Skin of body (tissue), 2 donors: ENCODE measurements around the gene KRTAP10-9. TPM values are rescaled to one million over a fixed set of nuclear protein-coding genes. Genes with fewer than 3 reads are reported as not detected.
"Not testable (repeated sequence)": the region's sequence is repeated elsewhere in the genome, so short reads cannot be mapped to it uniquely, and the experiment has no call there.

ENCODE experiments used
- DNase-seq: peaks from one replicate; lab custom pipeline; 2025; lab: John Stamatoyannopoulos, UW
- total RNA-seq: library from RNA; depleted of rRNA; stranded (reverse); fragments of >200 nt; gene quantifications from one replicate; pipeline ENCODE4 v1.2.3, GENCODE V29; 2014

Gene KRTAP10-9
- total RNA-seq, 1 donor from 2014 or later = 0.20 TPM

- not testable (repeated sequence) for DNase-seq
Measured at GRCh38 chr21:44661567-44661966, 34.7 kb downstream of the KRTAP10-9 start.

- DNase-seq = no peak
Measured at GRCh38 chr21:44664691-44665090, 37.8 kb downstream of the KRTAP10-9 start.

GRCh38 chr21:44666401-44667320 is 39.8 kb downstream of the KRTAP10-9 start, which contains the start of gene KRTAP12-2:
TSS of gene KRTAP12-2 (minus strand) at chr21:44666927. CDS start at chr21:44666886, 41 bp downstream.
- no peak for DNase-seq

GRCh38 chr21:44667612-44668011 is 40.7 kb downstream of the KRTAP10-9 start:
- no peak for DNase-seq

GRCh38 chr21:44670642-44671432 is 43.9 kb downstream of the KRTAP10-9 start:
- no peak for DNase-seq

GRCh38 chr21:44671911-44672310 is 45.0 kb downstream of the KRTAP10-9 start:
- DNase-seq = no peak

GRCh38 chr21:44677881-44678280 is 51.0 kb downstream of the KRTAP10-9 start:
- no peak for DNase-seq

Other genes with a start within 250 kb of the KRTAP10-9 start
- 1.7 TPM for gene LRRC3, start 171.6 kb upstream of the KRTAP10-9 start, total RNA-seq
- 0.30 TPM for gene KRTAP10-1, start 86.9 kb upstream of the KRTAP10-9 start, total RNA-seq
- 0.30 TPM for gene KRTAP10-2, start 75.6 kb upstream of the KRTAP10-9 start, total RNA-seq
- not detected for gene KRTAP10-3, start 68.3 kb upstream of the KRTAP10-9 start, total RNA-seq
- 0.39 TPM for gene KRTAP10-4, start 53.4 kb upstream of the KRTAP10-9 start, total RNA-seq
- gene KRTAP10-5, start 46.5 kb upstream of the KRTAP10-9 start, total RNA-seq = not detected
- not detected for gene KRTAP10-6, start 34.6 kb upstream of the KRTAP10-9 start, total RNA-seq
- gene KRTAP10-7, start 26.5 kb upstream of the KRTAP10-9 start, total RNA-seq = 0.99 TPM
- gene KRTAP10-8, start 15.0 kb upstream of the KRTAP10-9 start, total RNA-seq = not detected
- 0.49 TPM for gene KRTAP10-10, start 10.3 kb downstream of the KRTAP10-9 start, total RNA-seq
- gene KRTAP10-11, start 19.3 kb downstream of the KRTAP10-9 start, total RNA-seq = 0.69 TPM
- gene KRTAP12-4, start 27.6 kb downstream of the KRTAP10-9 start, total RNA-seq = not detected
- gene KRTAP12-3, start 30.8 kb downstream of the KRTAP10-9 start, total RNA-seq = not detected
- 1.5 TPM for gene KRTAP12-2, start 39.8 kb downstream of the KRTAP10-9 start, total RNA-seq
- 2.0 TPM for gene KRTAP12-1, start 55.1 kb downstream of the KRTAP10-9 start, total RNA-seq
- gene KRTAP10-12, start 70.1 kb downstream of the KRTAP10-9 start, total RNA-seq = not detected
- gene TSPEAR, start 84.5 kb downstream of the KRTAP10-9 start, total RNA-seq = 4.1 TPM
- 65.8 TPM for gene UBE2G2, start 174.7 kb downstream of the KRTAP10-9 start, total RNA-seq
- 33.1 TPM for gene SUMO3, start 191.0 kb downstream of the KRTAP10-9 start, total RNA-seq
- gene PTTG1IP, start 246.6 kb downstream of the KRTAP10-9 start, total RNA-seq = 88.6 TPM